GM23338 (cell line): ENCODE measurements around the gene RNASE11. TPM values are rescaled to one million over a fixed set of nuclear protein-coding genes. Genes with fewer than 3 reads are reported as not detected.

Source experiments
- ATAC-seq: fragments of 200-7000 bp; cut with Tn5 transposase; 3 replicates; pipeline ENCODE4 v1.9.1; 2020
- DNase-seq: peaks from one replicate; pipeline ENCODE4 v3.0.0-alpha.2; 2015; ENCODE audit warnings: low spot score
- H2AFZ ChIP-seq: fragments of 200-600 bp; sonication (generic); 2 replicates; pipeline ENCODE4 v1.8.0; 2016; ENCODE audit warnings: antibody characterized with exemption, mild to moderate bottlenecking, moderate library complexity
- H3F3A ChIP-seq: fragments of 200-600 bp; sonication (generic); replicated peaks from 2 replicates; pipeline ENCODE4 v1.8.0; 2017; ENCODE audit warnings: antibody characterized with exemption, mixed run types, low read depth
- H3K27ac ChIP-seq: fragments of 200-600 bp; sonication (generic); 2 replicates; pipeline ENCODE4 v1.6.1; 2016; ENCODE audit warnings: low read depth
- H3K27me3 ChIP-seq: fragments of 200-600 bp; sonication (generic); 2 replicates; pipeline ENCODE4 v1.8.0; 2016; ENCODE audit warnings: mild to moderate bottlenecking, mixed run types, moderate library complexity; ENCODE audit not compliant: insufficient read depth
- H3K36me3 ChIP-seq: fragments of 200-600 bp; sonication (generic); 2 replicates; pipeline ENCODE4 v1.8.0; 2016; ENCODE audit warnings: mild to moderate bottlenecking; ENCODE audit not compliant: insufficient read depth
- H3K4me1 ChIP-seq: fragments of 200-600 bp; sonication (generic); 2 replicates; pipeline ENCODE4 v1.8.0; 2016; ENCODE audit warnings: mild to moderate bottlenecking, moderate library complexity; ENCODE audit not compliant: insufficient read depth
- H3K4me2 ChIP-seq: fragments of 200-600 bp; sonication (generic); 2 replicates; pipeline ENCODE4 v1.7.1; 2017; ENCODE audit warnings: mixed run types
- H3K4me3 ChIP-seq: fragments of 200-600 bp; sonication (generic); 2 replicates; pipeline ENCODE4 v1.6.1; 2016; ENCODE audit warnings: mixed run types
- H3K79me2 ChIP-seq: fragments of 200-600 bp; sonication (generic); replicated peaks from 2 replicates; pipeline ENCODE4 v1.8.0; 2017; ENCODE audit warnings: mild to moderate bottlenecking; ENCODE audit not compliant: insufficient read depth
- H3K9me2 ChIP-seq: fragments of 200-600 bp; sonication (generic); 2 replicates; pipeline ENCODE4 v1.8.0; 2017; ENCODE audit not compliant: insufficient read depth
- H4K20me1 ChIP-seq: fragments of 200-600 bp; sonication (generic); replicated peaks from 2 replicates; pipeline ENCODE4 v1.8.0; 2017; ENCODE audit warnings: mild to moderate bottlenecking; ENCODE audit not compliant: insufficient read depth
- H3K27ac Mint-ChIP-seq: 2 replicates; pipeline ENCODE4 v1.8.0; 2020; ENCODE audit warnings: inconsistent platforms, mild to moderate bottlenecking, moderate library complexity, mixed read lengths
- H3K27me3 Mint-ChIP-seq: 3 replicates; pipeline ENCODE4 v1.8.0; 2022; ENCODE audit warnings: low read depth, mild to moderate bottlenecking, moderate library complexity, mixed read lengths, inconsistent platforms; ENCODE audit not compliant: insufficient read depth, poor library complexity
- H3K36me3 Mint-ChIP-seq: 3 replicates; pipeline ENCODE4 v1.8.0; 2021; ENCODE audit warnings: low read depth, mild to moderate bottlenecking, inconsistent platforms, moderate library complexity, mixed read lengths
- H3K4me1 Mint-ChIP-seq: 3 replicates; pipeline ENCODE4 v1.8.0; 2020; ENCODE audit warnings: mild to moderate bottlenecking, inconsistent platforms, mixed read lengths
- H3K4me3 Mint-ChIP-seq: 3 replicates; pipeline ENCODE4 v1.8.0; 2021; ENCODE audit warnings: moderate library complexity, mild to moderate bottlenecking, inconsistent platforms, mixed read lengths
- H3K9me3 Mint-ChIP-seq: 3 replicates; pipeline ENCODE4 v1.8.0; 2020; ENCODE audit warnings: moderate library complexity, mild to moderate bottlenecking, inconsistent platforms, mixed read lengths
- CREB1 ChIP-seq: fragments of 250-450 bp; sonication (Bioruptor Pico); IDR thresholded peaks from 2 replicates; pipeline ENCODE4 v1.5.0; 2020; ENCODE audit warnings: low read depth, mild to moderate bottlenecking, moderate library complexity
- CTCF ChIP-seq, 2 experiments: fragments of 200-600 bp in 1 of 2; sonication (generic) in 1 of 2; conservative IDR thresholded peaks; 2 replicates each; pipeline versions ENCODE4 v1.5.1 to v1.6.1; 2016 to 2017; ENCODE audit warnings: antibody characterized with exemption in 2 of 2, low read depth in 2 of 2, mild to moderate bottlenecking in 2 of 2, moderate library complexity in 1 of 2
- ETS1 ChIP-seq: IDR thresholded peaks from 2 replicates; pipeline ENCODE4 v1.6.1; 2016; ENCODE audit warnings: antibody characterized with exemption
- EZH2 ChIP-seq: fragments of 200-600 bp; sonication (generic); IDR thresholded peaks from one replicate; pipeline ENCODE4 v1.8.0; 2017; ENCODE audit warnings: antibody characterized with exemption, mild to moderate bottlenecking, low read depth; ENCODE audit not compliant: unreplicated experiment
- EZH2phosphoT487 ChIP-seq: fragments of 200-600 bp; sonication (generic); IDR thresholded peaks from one replicate; pipeline ENCODE4 v1.8.1; 2018; ENCODE audit warnings: antibody characterized with exemption; ENCODE audit not compliant: unreplicated experiment
- JUNB ChIP-seq: IDR thresholded peaks from one replicate; pipeline ENCODE4 v1.6.1; 2016; ENCODE audit warnings: antibody characterized with exemption; ENCODE audit not compliant: unreplicated experiment
- NANOG ChIP-seq: IDR thresholded peaks from 2 replicates; pipeline ENCODE4 v1.6.1; 2016; ENCODE audit warnings: antibody characterized with exemption, borderline replicate concordance
- POLR2AphosphoS5 ChIP-seq: IDR thresholded peaks from 2 replicates; pipeline ENCODE4 v1.6.1; 2016; ENCODE audit warnings: antibody characterized with exemption, low read depth
- REST ChIP-seq: IDR thresholded peaks from one replicate; pipeline ENCODE4 v1.6.1; 2018; ENCODE audit warnings: antibody characterized with exemption; ENCODE audit not compliant: unreplicated experiment
- STAT1 ChIP-seq: IDR thresholded peaks from one replicate; pipeline ENCODE4 v1.6.1; 2016; ENCODE audit warnings: antibody characterized with exemption; ENCODE audit not compliant: unreplicated experiment
- ZNF114 ChIP-seq: fragments of 250-450 bp; sonication (Bioruptor Pico); IDR thresholded peaks from 2 replicates; pipeline ENCODE4 v1.5.0; 2020; ENCODE audit warnings: mild to moderate bottlenecking, moderate library complexity
- ZNF331 ChIP-seq: fragments of 250-450 bp; sonication (Bioruptor Pico); IDR thresholded peaks from 2 replicates; pipeline ENCODE4 v1.5.0; 2020; ENCODE audit warnings: low read depth, mild to moderate bottlenecking, moderate library complexity
- ZNF462 ChIP-seq: fragments of 250-450 bp; sonication (Bioruptor Pico); IDR thresholded peaks from 2 replicates; pipeline ENCODE4 v1.5.0; 2020; ENCODE audit warnings: mild to moderate bottlenecking, moderate library complexity
- polyA plus RNA-seq: library from polyadenylated mRNA; unstranded; fragments of >200 nt; fragmentation: Nextera tagmentation; extraction: Ambion mirVana; gene quantifications from 2 replicates; pipeline ENCODE4 v1.2.1, GENCODE V29; 2016
- total RNA-seq: library from RNA; depleted of rRNA; stranded (reverse); fragments of >200 nt; shearing (Covaris generic); gene quantifications from 2 replicates; pipeline ENCODE4 v1.2.3, GENCODE V29; 2014

Gene RNASE11
- total and polyA plus RNA-seq, 2 experiments from 2014 or later = not detected

- no peak for ATAC-seq
- Histone ChIP-seq H2AFZ (peak overlapping the region; percentile 49; the same call in 1 of the 2 replicates), H3K27me3 (no peaks in the 10 kb centered on the region), H3K4me2 (peak overlapping the region; percentile 25; the same call in 1 of the 2 replicates), H3F3A (peaks cover 13% of the 10 kb centered on the region), H3K79me2 (no peaks in the 10 kb centered on the region), H3K27ac (no peak overlapping the region), H3K4me1 (peaks cover 48% of the 10 kb centered on the region), H3K4me3 (no peak overlapping the region), H3K9me2 (0 out of 2 replicates have a peak, but pooled peaks cover 4% of the 10 kb centered on the region), H4K20me1 (no peaks in the 10 kb centered on the region), H3K36me3 (no peaks in the 10 kb centered on the region)
- H3K27ac Mint-ChIP-seq = peak overlapping the region; percentile 64; the same call in 1 of the 2 replicates
- no peak overlapping the region; the same call in 2 of the 3 replicates for H3K4me3 Mint-ChIP-seq
- no peaks in the 10 kb centered on the region for H3K36me3 Mint-ChIP-seq
- H3K27me3 Mint-ChIP-seq = no peaks in the 10 kb centered on the region
- peaks cover 39% of the 10 kb centered on the region for H3K4me1 Mint-ChIP-seq
- no peaks in the 10 kb centered on the region for H3K9me3 Mint-ChIP-seq
- DNase-seq = no peak
- no peak for TF ChIP-seq CTCF (conservative IDR thresholded peaks at IDR 0.05; ENCODE audit: low read depth in 2 of 2)
- no peak for TF ChIP-seq EZH2
- TF ChIP-seq JUNB = no peak
- TF ChIP-seq ZNF462 (CRISPR knock-in tag) = no peak
- no peak for TF ChIP-seq ZNF114 (CRISPR knock-in tag)
- no peak for TF ChIP-seq CREB1
- no peak for TF ChIP-seq NANOG
- TF ChIP-seq ZNF331 (CRISPR knock-in tag) = no peak
- no peak for TF ChIP-seq STAT1
- TF ChIP-seq POLR2AphosphoS5 = no peak
- no peak for TF ChIP-seq EZH2phosphoT487
- TF ChIP-seq REST = no peak
- TF ChIP-seq ETS1 = no peak
Measured at GRCh38 chr14:20556500-20557211, 31.1 kb downstream of the RNASE11 start.
